GM21717 (cell line): Measurements from ENCODE around the gene SMURF2.
"Not testable (repeated sequence)": the region's sequence is repeated elsewhere in the genome, so short reads cannot be mapped to it uniquely, and the experiment has no call there.

ENCODE experiments used
- ATAC-seq: cut with Tn5 transposase; IDR thresholded peaks from one replicate; pipeline ENCODE4 v1.9.1; 2021; ENCODE audit warnings: mild to moderate bottlenecking, moderate library complexity; ENCODE audit not compliant: unreplicated experiment

Gene SMURF2

GRCh38 chr17:64667807-64668721 is 6.0 kb upstream of the SMURF2 start:
- not testable (repeated sequence) for ATAC-seq

GRCh38 chr17:64664299-64664981 is 2.3 kb upstream of the SMURF2 start:
- ATAC-seq = not testable (repeated sequence)

GRCh38 chr17:64663836-64664235 is 1.7 kb upstream of the SMURF2 start:
- not testable (repeated sequence) for ATAC-seq

- peak; percentile 5 for ATAC-seq
These were observed 764 bp upstream of the SMURF2 start for GRCh38 chr17:64662774-64663367.

GRCh38 chr17:64661726-64661975 is 456 bp downstream of the SMURF2 start:
- ATAC-seq = no peak

GRCh38 chr17:64660978-64661725 is 955 bp downstream of the SMURF2 start:
- peak; percentile 9 for ATAC-seq

GRCh38 chr17:64660195-64660977 is 1.7 kb downstream of the SMURF2 start:
- not testable (repeated sequence) for ATAC-seq

- ATAC-seq = no peak
These were observed 3.2 kb downstream of the SMURF2 start for GRCh38 chr17:64658931-64659330.

GRCh38 chr17:64657610-64658125 is 4.4 kb downstream of the SMURF2 start:
- no peak for ATAC-seq

GRCh38 chr17:64655704-64656103 is 6.4 kb downstream of the SMURF2 start:
- no peak for ATAC-seq

- no peak for ATAC-seq
These were observed 8.1 kb downstream of the SMURF2 start for GRCh38 chr17:64653985-64654355.

GRCh38 chr17:64653325-64653984 is 8.7 kb downstream of the SMURF2 start:
- ATAC-seq = no peak

- ATAC-seq = no peak
These were observed 10.2 kb downstream of the SMURF2 start for GRCh38 chr17:64651889-64652288.

GRCh38 chr17:64648234-64648633 is 13.9 kb downstream of the SMURF2 start:
- ATAC-seq = no peak

GRCh38 chr17:64647817-64648216 is 14.3 kb downstream of the SMURF2 start:
- ATAC-seq = no peak

- ATAC-seq = no peak
These were observed 22.6 kb downstream of the SMURF2 start for GRCh38 chr17:64639516-64639915.

GRCh38 chr17:64638552-64639203 is 23.4 kb downstream of the SMURF2 start:
- no peak for ATAC-seq

- peak; percentile 86 for ATAC-seq
These were observed 26.3 kb downstream of the SMURF2 start for GRCh38 chr17:64635647-64636305.

- no peak for ATAC-seq
These were observed 27.9 kb downstream of the SMURF2 start for GRCh38 chr17:64634218-64634617.
